Keratinocyte (primary cell): ENCODE results near the gene KIF13A.

Experiments used
- EZH2 ChIP-seq: IDR thresholded peaks from one replicate; pipeline ENCODE4 v1.6.1; 2012; ENCODE audit warnings: inconsistent platforms, mild to moderate bottlenecking, low read length, moderate library complexity
- TF ChIP-seq, protein P1 (sequence below), 3 experiments: IDR thresholded peaks in 1 of 3; conservative IDR thresholded peaks in 1 of 3; optimal IDR thresholded peaks in 1 of 3; 2 replicates in 2 of 3; 3 replicates in 1 of 3; pipeline versions ENCODE3 to v1.5.1; 2011; ENCODE audit warnings: low read length in 3 of 3, mild to moderate bottlenecking in 3 of 3, moderate library complexity in 2 of 3, control low read depth in 1 of 3, inconsistent platforms in 1 of 3; ENCODE audit not compliant: insufficient read depth in 2 of 3; ENCODE audit errors: extremely low read depth in 1 of 3

DNA sequence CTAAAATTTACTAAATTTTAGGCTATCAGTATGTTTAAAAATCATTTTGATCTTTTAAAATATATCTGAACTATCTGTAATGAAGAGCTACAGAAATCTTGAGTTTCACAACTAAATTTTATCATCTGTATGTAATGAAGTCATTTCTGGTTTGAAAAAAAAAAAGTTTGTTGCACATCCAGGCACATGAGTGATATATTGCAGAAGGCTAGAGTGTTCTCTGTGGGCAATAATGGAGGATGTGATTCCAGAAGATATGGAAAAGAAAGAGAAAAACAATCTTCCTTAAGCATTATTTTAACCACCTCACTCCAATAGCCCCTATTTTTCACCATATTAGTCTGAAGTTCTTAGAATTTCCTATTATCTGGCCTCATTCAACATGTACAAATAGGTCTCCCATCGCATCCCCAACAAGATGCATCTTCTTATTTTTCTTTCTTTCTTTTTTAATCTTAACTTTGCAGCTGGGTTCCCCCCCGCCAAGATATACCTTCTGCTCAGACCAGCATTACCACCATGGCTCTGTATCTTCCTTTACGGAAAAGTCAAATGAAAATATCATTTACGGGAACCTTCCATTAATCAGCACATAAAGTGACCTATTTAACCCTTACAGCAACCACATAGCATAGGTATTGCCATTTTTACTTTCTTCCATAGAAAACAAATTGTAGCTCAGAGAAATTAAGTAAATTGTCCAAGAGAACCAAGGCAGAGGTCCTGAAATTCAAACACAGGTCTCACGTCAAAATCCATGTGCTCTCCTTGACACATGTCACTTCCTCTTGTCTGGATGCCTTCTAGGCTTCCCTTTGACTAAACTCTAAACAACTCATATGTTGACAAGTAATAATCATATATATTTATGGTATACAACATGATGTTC, 116.9 kb downstream of the KIF13A start:
- TF ChIP-seq, protein P1, sequence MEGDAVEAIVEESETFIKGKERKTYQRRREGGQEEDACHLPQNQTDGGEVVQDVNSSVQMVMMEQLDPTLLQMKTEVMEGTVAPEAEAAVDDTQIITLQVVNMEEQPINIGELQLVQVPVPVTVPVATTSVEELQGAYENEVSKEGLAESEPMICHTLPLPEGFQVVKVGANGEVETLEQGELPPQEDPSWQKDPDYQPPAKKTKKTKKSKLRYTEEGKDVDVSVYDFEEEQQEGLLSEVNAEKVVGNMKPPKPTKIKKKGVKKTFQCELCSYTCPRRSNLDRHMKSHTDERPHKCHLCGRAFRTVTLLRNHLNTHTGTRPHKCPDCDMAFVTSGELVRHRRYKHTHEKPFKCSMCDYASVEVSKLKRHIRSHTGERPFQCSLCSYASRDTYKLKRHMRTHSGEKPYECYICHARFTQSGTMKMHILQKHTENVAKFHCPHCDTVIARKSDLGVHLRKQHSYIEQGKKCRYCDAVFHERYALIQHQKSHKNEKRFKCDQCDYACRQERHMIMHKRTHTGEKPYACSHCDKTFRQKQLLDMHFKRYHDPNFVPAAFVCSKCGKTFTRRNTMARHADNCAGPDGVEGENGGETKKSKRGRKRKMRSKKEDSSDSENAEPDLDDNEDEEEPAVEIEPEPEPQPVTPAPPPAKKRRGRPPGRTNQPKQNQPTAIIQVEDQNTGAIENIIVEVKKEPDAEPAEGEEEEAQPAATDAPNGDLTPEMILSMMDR (optimal IDR thresholded peaks at IDR 0.05 in 1 of 3, IDR thresholded peaks at IDR 0.05 in 1 of 3, conservative IDR thresholded peaks at IDR 0.05 in 1 of 3; ENCODE audit: extremely low read depth in 1 of 3, insufficient read depth in 2 of 3, low read length in 3 of 3) = no peak
- no peak for TF ChIP-seq EZH2
